ENCODE data around the gene CD83.

- no peak for TF ChIP-seq POLR2A (IDR thresholded peaks at IDR 0.05)
- TF ChIP-seq CTCF (IDR thresholded peaks at IDR 0.05) = no peak
Measured at GRCh38 chr6:14162826-14163225, 45.3 kb downstream of the CD83 start.
